H1 (cell line): ENCODE results near the gene RDH5. TPM values are rescaled to one million over a fixed set of nuclear protein-coding genes. Genes with fewer than 3 reads are reported as not detected.

Source experiments
- EGR1 ChIP-seq: IDR thresholded peaks from 2 replicates; pipeline ENCODE4 v1.6.1; 2011; ENCODE audit warnings: low read depth, low read length, borderline replicate concordance
- POLR2A ChIP-seq, 2 experiments: IDR thresholded peaks; 1 replicate in 1 of 2; 2 replicates in 1 of 2; pipeline ENCODE4 v1.6.1; 2011; ENCODE audit warnings: low read depth in 2 of 2, low read length in 2 of 2, mild to moderate bottlenecking in 2 of 2; ENCODE audit errors: control extremely low read depth in 1 of 2
- RXRA ChIP-seq: IDR thresholded peaks from 2 replicates; pipeline ENCODE4 v1.6.1; 2011; ENCODE audit warnings: low read depth, mild to moderate bottlenecking, low read length, moderate library complexity; ENCODE audit not compliant: insufficient read depth
- SP1 ChIP-seq: IDR thresholded peaks from 2 replicates; pipeline ENCODE4 v1.6.1; 2011; ENCODE audit warnings: low read depth, low read length
- SRF ChIP-seq: IDR thresholded peaks from 2 replicates; pipeline ENCODE4 v1.6.1; 2011; ENCODE audit warnings: mild to moderate bottlenecking, low read depth, low read length, moderate library complexity
- USF2 ChIP-seq: IDR thresholded peaks from 2 replicates; pipeline ENCODE4 v1.6.1; 2011; ENCODE audit warnings: low read length, improper control_type of control experiment
- polyA plus RNA-seq, 7 experiments: library from polyadenylated mRNA; depleted of rRNA in 3 of 7; stranded (reverse) in 5 of 7; unstranded in 2 of 7; fragments of >200 nt in 5 of 7; fragments of 200-250 nt in 2 of 7; gene quantifications; 1 replicate in 5 of 7; 2 replicates in 1 of 7; 4 replicates in 1 of 7; pipeline versions ENCODE4 v1.2.1 to v1.2.3, GENCODE V29; 2011 to 2013; ENCODE audit warnings: missing spikeins in 2 of 7, mixed read lengths in 2 of 7
- total RNA-seq: library from RNA; stranded (reverse); fragmentation: NEBNext Ultra II Directional; extraction: Animal tissue kit (Norgen Biotek cat#: 25700); gene quantifications from 2 replicates; pipeline ENCODE4 v1.2.1, GENCODE V29; 2021
- TF ChIP-seq, protein P1 (sequence below): fragments of 300-600 bp; sonication (generic); IDR thresholded peaks from 2 replicates; pipeline ENCODE4 v1.7.1; 2012; ENCODE audit warnings: low read length, moderate library complexity, mild to moderate bottlenecking, inconsistent platforms; ENCODE audit not compliant: insufficient replicate concordance

The RDH5 gene
- total and polyA plus RNA-seq, 2 of the 8 experiments (the other 6 are each of a cell fraction or from before 2014, with no cell fraction given): 4.2 to 6.0 TPM

DNA sequence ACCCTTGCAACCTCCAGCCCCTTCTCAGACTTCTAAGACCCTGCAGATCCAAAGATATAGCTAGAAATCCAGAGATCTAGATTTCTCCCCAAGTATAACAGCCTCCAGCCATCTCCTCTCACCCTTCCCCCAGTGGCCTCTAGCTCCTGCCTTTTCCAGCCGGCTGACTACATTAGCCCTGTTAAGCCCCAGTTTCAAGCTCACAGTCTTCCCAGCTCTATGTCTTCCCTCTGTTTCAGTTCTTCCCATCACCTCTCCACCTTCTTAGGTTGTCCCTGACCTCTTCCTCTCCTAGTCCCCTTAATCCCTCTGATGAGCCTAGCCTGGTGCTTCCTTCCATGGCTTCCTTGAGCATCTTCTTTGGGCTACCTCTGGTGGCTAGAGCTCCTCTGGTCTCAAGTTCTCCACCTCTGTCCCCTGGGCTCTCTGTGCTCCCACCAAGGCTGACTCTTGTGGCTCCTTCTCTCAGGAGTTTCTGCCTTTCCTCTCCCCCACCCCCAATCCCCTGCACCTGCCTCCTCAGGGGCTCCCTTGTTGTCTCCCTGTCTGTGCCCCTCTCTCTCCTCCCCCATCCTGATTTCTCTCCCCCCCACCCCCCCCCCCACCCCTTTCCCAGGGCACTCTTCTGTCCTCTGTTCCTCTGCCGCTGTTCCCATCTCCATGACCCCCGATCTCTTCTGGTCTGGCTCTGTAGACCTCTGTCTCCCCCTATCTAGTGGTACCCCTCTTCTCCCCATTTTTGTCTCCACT lies 21.9 kb downstream of the RDH5 start (continued):
- TF ChIP-seq, protein P1, sequence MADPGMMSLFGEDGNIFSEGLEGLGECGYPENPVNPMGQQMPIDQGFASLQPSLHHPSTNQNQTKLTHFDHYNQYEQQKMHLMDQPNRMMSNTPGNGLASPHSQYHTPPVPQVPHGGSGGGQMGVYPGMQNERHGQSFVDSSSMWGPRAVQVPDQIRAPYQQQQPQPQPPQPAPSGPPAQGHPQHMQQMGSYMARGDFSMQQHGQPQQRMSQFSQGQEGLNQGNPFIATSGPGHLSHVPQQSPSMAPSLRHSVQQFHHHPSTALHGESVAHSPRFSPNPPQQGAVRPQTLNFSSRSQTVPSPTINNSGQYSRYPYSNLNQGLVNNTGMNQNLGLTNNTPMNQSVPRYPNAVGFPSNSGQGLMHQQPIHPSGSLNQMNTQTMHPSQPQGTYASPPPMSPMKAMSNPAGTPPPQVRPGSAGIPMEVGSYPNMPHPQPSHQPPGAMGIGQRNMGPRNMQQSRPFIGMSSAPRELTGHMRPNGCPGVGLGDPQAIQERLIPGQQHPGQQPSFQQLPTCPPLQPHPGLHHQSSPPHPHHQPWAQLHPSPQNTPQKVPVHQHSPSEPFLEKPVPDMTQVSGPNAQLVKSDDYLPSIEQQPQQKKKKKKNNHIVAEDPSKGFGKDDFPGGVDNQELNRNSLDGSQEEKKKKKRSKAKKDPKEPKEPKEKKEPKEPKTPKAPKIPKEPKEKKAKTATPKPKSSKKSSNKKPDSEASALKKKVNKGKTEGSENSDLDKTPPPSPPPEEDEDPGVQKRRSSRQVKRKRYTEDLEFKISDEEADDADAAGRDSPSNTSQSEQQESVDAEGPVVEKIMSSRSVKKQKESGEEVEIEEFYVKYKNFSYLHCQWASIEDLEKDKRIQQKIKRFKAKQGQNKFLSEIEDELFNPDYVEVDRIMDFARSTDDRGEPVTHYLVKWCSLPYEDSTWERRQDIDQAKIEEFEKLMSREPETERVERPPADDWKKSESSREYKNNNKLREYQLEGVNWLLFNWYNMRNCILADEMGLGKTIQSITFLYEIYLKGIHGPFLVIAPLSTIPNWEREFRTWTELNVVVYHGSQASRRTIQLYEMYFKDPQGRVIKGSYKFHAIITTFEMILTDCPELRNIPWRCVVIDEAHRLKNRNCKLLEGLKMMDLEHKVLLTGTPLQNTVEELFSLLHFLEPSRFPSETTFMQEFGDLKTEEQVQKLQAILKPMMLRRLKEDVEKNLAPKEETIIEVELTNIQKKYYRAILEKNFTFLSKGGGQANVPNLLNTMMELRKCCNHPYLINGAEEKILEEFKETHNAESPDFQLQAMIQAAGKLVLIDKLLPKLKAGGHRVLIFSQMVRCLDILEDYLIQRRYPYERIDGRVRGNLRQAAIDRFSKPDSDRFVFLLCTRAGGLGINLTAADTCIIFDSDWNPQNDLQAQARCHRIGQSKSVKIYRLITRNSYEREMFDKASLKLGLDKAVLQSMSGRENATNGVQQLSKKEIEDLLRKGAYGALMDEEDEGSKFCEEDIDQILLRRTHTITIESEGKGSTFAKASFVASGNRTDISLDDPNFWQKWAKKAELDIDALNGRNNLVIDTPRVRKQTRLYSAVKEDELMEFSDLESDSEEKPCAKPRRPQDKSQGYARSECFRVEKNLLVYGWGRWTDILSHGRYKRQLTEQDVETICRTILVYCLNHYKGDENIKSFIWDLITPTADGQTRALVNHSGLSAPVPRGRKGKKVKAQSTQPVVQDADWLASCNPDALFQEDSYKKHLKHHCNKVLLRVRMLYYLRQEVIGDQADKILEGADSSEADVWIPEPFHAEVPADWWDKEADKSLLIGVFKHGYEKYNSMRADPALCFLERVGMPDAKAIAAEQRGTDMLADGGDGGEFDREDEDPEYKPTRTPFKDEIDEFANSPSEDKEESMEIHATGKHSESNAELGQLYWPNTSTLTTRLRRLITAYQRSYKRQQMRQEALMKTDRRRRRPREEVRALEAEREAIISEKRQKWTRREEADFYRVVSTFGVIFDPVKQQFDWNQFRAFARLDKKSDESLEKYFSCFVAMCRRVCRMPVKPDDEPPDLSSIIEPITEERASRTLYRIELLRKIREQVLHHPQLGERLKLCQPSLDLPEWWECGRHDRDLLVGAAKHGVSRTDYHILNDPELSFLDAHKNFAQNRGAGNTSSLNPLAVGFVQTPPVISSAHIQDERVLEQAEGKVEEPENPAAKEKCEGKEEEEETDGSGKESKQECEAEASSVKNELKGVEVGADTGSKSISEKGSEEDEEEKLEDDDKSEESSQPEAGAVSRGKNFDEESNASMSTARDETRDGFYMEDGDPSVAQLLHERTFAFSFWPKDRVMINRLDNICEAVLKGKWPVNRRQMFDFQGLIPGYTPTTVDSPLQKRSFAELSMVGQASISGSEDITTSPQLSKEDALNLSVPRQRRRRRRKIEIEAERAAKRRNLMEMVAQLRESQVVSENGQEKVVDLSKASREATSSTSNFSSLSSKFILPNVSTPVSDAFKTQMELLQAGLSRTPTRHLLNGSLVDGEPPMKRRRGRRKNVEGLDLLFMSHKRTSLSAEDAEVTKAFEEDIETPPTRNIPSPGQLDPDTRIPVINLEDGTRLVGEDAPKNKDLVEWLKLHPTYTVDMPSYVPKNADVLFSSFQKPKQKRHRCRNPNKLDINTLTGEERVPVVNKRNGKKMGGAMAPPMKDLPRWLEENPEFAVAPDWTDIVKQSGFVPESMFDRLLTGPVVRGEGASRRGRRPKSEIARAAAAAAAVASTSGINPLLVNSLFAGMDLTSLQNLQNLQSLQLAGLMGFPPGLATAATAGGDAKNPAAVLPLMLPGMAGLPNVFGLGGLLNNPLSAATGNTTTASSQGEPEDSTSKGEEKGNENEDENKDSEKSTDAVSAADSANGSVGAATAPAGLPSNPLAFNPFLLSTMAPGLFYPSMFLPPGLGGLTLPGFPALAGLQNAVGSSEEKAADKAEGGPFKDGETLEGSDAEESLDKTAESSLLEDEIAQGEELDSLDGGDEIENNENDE: no peak
- TF ChIP-seq SP1: no peak
- TF ChIP-seq SRF: no peak
- no peak for TF ChIP-seq EGR1
- TF ChIP-seq RXRA: no peak
- TF ChIP-seq POLR2A (IDR thresholded peaks at IDR 0.05; ENCODE audit: control extremely low read depth in 1 of 2, low read depth in 2 of 2, low read length in 2 of 2): no peak
- no peak for TF ChIP-seq USF2
